Eye (tissue), 1 donor: ENCODE results near the gene TKFC.
A peak's percentile ranks its signal among the peaks of the same experiment; 100 is the strongest.

ENCODE experiments used
- DNase-seq: peaks from one replicate; pipeline ENCODE4 v3.0.0-alpha.2; 2015

TKFC gene, protein sequence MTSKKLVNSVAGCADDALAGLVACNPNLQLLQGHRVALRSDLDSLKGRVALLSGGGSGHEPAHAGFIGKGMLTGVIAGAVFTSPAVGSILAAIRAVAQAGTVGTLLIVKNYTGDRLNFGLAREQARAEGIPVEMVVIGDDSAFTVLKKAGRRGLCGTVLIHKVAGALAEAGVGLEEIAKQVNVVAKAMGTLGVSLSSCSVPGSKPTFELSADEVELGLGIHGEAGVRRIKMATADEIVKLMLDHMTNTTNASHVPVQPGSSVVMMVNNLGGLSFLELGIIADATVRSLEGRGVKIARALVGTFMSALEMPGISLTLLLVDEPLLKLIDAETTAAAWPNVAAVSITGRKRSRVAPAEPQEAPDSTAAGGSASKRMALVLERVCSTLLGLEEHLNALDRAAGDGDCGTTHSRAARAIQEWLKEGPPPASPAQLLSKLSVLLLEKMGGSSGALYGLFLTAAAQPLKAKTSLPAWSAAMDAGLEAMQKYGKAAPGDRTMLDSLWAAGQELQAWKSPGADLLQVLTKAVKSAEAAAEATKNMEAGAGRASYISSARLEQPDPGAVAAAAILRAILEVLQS

DNA sequence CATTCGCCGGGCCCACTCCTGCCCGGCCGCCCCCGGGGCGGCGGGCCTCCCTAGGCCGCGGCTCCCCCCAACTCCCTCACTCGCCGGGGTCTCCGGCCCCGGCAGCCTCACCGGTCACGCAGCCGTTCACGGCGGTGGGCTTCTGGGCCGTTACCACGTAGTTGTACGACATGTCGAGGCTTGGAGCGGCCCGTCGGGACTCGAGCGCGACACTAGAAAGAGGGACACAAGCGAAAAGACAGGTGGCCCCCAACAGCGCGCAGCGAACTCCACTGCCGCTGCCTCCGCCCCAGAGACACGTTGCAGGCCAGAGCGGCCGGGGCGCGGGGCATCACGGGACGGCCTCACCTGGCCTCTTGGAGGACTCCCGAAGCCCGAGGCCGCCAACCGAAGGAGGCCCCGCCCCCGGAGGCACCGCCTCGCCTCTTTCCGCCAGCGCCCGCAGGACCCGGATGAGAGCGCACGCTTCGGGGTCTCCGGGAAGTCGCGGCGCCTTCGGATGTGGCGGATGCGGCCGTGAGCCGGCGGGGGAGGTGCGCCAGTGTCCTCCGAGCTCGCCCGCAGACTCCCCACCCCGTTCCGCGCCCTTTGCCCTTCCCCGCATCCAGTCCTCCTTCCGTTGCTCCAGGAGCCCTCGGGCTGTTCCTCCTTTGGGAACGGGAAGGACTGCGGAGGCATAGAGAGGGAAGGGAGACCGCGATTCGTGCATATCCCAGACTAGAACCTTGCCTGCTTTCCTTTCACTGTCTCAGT, at the start of gene TKFC, which contains the start of gene DDB1:
Gene TKFC, plus strand, starts transcription at position 432 of the 753 bp plus-strand sequence. CDS start 1,501 bp downstream, outside the sequence.
Gene DDB1, minus strand, starts transcription at position 309 of the 753 bp plus-strand sequence. Its CDS starts 137 bp downstream, at position 172.
- peak; percentile 98 for DNase-seq

DNA sequence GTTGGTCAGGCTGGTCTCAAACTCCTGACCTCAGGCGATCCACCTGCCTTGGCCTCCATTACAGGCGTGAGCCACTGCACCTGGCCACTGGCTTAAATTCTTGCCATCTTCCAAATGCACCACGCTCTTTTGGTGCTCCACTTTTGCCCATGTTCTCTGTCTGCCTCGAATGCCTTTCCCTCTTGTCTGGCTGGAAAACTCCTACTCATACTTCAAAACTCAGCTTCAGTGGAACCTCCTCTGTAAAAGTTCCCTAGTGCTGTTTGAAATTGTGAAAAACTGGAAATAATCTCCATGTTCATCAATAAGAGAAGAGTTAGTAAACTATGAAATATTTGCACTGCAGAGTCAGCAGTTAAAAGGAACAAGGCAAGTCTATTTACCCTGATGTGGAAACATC, 49.4 kb upstream of the TKFC start:
- DNase-seq = no peak

DNA sequence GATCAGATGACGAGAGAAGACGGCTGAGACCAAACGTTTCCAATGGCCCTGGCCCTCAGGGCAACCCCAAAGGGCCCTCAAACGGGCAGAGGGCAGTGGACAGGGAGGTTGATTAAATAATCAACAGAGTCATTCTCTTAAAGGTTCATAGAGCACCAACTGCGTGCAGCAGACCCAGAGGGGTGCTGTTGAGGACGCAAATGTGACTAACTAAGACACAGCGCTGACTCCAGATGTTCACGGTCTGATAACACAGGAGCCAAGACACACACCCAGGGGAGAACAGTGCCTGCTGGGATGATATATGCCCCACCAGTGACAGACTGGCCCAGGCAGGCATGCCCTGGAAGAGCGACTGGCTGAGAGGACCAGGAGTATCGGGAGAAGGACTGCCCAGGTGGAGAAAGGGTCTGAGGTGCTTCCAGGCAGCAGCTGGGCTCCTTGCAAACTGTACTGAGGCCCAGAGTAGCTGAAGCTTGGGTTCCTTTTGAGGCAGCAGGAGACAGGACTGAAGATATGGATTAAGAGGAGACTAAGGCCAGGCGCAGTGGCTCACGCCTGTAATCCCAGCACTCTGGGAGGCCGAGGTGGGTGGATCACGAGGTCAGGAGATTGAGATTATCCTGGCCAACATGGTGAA, 45.6 kb upstream of the TKFC start:
- DNase-seq = no peak

DNA sequence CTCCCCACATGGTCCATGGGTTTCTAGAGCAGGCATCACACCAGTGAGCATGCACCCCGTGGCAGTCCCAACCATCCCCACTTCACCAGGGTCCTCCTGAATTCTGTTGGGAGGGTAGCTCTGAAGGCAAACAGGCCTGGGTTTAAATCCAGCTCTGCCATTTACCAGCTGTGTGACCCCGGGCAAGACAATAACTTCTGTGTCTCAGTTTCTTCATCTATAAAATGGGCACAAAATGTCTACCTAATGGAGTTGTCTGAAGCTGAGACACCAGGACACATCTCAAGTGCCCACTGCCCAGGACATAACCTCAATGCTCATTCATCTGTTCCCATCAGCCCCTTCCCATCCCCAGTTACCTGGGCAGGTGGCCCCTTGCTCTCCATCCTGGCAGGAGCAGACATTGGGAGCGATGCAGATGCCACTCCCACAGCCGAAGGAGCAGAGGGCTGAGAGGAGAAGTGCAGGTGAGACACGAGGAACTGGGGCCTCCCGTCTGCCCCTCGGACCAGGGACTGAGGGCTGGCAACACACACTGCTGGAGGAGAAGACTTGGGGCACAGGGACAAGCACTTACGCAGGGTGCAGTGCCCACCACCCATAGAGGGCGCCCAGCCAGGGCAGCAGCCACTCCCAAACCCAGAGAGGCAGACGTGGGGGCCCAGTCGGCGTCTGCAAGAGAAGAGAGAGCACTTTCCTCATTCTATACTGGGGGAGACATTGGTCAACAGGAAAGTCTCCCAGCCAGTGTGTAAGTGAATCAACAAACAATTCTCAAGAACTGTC, 41.9 kb upstream of the TKFC start:
- no peak for DNase-seq

DNA sequence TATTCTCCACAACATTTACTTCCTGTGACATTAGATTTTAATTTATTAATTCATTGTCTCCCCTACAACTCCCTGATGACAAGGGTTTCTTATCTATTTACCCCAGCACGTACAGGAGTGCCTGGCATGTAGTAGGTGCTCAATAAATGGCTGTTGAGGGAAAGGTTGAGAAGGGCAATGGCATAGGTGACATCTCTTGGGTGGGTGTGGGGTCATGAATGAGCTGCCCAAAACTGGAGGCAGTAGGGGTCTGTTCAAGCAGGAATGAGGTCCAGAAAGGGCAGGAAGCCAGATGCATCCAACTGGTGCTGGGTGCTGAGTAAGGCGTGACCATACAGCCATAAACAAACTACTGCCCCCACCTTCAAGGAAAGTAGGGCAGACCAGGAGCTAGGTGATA, 40.7 kb upstream of the TKFC start:
- DNase-seq = no peak

DNA sequence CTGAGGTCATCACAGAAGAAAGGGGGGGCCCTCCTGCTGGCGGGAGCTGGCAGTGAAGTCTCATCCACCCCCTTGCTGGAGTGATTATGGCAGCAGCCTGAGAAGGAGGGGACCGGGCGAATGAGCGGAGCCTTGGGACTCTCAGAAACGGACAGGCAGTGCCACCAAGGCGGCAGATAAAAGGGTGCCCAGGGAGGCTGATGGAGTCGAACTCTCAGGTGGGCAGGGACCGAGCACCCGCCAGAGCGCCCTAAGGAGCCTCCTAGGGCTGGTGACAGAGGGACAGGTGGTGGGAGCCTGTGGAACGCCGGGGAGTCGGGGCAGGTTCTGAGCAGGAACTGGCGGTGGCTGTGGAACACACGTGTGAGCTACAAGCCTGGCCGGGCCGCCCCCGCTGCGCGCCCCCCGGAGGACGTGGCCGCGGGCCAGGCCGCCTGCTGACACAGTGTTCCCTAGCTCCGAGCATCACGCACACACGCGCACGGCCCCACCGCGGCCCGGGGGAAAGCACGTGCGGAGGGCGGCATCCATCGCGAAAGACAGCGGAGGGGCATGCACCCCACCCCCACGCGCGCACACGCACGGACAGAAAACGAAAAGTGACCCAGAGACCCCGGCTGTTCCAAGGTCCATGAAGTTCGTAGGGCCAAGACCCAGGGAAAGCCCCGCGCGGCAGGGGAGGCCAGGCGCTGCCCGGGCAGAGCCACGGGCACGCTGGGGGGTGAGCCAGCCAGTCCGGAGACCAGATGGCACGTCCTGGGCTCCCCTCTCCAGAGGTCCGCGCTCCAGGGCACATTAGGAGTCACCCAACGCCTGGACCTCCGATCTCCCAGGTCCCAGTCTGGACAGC, 38.9 kb upstream of the TKFC start:
- peak; percentile 73 for DNase-seq

DNA sequence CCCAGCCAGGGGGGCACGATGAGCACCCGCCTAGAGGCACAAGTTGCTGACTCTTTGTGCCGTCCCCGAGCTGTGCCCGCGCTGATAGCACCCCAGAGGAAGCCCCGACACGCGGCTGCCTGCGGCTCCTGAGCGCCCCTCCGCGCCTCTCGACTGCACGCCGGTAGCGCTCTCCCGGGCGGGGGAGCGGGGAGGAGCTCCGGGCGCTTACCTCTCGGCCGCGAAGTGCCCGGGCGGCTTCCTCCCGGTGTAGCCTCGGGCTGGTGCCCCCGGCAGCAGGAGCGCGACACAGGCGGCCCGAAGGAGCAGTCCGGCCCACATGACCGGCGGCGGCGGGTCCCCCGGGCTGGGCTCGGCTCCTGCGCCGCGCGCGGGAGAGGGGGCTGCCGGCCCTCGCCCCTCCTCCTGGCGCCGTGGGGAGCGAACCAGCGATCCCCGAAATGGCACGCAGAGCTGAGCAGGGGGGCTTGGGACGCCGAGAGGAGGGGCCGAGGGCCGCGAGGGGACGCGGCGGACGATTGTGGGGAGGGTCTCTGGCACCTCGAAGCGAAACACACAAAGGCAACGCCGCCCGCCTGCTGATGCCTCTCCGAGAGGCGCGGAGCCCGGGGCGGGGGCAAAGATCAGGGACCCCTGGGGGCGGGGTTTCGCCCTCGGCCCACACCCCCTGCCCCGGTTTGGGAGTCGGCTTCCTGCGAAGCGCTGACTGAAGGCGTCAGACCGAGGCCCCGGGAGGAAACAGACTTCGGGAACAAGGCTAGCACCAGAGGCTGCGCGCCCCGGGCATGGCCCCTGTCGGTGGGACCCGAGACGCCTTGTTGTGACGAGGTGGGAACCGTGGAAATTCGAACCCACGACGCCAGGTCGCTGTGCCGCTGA, 38.1 kb upstream of the TKFC start, which contains the start of gene VWCE:
Gene VWCE, minus strand, starts transcription at position 600 of the 879 bp plus-strand sequence. Its CDS starts 279 bp downstream, at position 321.
- DNase-seq = peak; percentile 90

DNA sequence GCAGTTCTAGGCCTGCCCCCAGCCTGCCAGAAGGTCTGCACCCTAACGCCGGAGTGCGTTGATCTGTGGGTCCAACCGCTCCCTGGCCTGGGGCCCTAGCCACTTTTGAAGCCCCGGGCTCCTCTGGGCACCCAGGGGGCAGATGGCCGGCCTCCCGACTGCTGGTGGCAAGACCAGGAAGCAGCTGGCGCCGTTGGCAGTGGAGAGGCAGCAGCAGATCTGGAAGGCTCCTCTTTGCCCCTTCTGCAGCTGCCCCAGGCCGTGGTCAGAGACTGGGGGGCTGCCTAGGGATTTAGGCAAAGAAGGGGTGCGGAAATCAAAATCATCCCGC, 37.5 kb upstream of the TKFC start:
- no peak for DNase-seq

DNA sequence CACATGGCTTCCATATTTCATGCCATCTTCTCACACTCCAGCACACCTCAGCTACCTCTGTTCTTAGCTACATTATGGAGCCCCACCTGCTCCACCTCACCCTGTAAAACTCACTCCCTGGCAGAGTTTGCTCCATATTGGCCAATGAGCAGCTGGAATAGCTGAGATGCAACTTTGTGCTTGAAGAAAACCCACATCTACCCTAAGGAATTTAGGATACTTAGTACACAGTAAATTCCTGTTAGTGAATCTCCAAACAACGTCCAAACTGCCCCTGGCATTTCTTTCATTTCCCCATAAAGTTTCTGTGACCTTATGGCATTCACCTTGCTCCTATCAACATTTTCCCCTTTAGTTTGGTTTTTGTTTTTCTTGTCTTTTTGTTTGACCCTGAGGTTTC, 35.7 kb upstream of the TKFC start:
- no peak for DNase-seq

DNA sequence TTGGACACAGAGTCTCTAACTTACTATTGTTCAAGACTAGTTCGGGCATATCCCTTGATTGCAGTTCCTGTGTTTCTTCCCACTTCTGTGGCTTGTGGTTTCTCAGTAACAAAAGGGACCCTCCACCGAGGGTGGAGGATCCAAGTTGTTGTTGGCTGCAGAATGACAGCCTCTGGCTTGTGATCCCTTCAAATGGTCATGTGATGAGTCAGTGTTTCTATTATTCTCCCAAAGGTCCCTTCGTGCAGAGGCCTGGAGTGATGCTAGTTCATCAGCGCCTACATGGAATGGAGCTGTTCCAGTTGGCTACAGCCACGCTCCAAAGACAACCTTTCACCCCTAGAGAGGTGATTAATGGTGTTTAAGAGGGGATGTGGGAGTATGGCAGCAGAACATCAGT, 35.3 kb upstream of the TKFC start:
- DNase-seq = peak; percentile 21

DNA sequence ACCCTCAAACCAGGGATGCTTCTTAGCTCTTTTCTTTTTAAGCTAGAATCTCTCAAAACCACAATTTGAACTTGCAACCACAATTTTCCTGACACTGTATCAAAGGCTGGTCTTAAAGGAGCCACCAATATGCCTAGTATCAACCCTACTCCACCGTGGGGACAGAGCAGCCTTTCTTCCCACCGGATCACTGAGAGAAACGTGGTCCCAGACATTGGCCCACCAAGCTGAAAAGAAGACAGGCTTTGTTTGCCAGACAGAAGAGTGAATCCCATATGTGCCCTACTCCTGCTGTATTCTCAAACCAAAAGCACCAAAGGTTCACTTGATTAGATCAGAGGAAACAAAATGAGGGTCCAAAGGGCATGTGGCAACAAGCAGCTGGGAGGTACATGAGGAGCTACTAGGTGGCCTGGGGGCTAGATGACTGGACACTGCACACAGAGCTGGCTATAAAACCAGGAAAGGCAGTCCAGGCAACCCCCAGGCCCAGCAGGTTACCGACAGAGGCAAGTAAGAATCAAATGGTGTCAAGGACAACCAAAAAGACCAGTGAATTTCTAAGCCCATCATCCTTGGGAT, 34.3 kb upstream of the TKFC start:
- DNase-seq = no peak

DNA sequence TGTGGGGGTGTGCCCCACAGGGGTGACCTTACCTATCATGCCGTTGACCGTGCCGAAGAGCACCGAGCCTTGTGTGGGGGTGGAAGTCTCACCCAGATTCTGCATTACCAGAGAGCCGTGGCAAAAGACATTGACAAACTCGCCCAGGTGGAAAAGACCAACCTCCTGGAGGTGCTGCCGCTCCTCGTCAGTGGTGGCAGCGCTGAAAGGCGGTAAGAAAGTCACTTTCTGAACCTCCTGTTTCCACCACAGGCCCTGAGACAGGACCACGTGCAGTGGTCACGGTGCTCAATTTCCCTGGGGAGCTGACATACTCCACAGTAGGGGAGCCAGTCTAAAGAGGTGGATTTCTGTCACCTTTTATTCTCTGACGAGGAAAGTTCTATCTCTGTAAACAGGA, 30.5 kb upstream of the TKFC start:
- DNase-seq = no peak

DNA sequence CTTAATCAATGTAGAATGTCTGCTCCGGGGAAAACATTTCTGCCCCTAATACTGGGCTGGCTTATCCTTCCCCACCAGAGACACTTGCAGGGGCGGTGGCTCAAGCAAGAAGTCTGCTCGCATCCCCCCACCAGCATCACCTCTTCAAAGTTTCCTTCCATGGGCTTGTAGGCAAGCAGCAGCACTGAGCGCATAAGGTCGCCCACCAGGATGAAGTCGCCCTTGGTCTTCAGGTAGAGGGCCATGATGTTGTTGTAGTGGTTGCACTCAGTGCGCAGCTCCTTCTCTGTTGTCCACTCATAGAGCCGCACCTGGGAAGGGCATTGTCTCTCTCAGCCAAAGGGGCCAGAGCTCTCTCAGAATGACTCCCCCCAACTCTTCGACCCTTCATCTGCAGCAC, 29.3 kb upstream of the TKFC start:
- DNase-seq = no peak

DNA sequence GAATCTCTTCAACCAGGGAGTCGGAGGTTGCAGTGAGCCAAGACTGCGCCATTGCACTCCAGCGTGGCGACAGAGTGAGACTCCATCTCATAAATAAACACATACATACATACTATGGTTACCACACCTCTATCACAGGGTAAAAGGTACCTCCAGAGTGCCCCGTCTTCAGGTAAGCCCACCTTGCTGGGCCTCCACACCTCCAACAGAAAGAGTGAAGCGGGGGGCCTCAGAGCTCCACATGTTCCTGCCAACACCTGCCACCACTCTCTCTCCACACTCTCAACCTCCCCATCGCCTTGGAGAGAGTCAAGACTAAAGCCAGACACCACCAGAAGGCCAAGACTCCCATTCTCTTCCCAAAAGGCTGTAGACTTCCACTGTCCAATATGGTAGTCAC, 27.6 kb upstream of the TKFC start:
- no peak for DNase-seq

DNA sequence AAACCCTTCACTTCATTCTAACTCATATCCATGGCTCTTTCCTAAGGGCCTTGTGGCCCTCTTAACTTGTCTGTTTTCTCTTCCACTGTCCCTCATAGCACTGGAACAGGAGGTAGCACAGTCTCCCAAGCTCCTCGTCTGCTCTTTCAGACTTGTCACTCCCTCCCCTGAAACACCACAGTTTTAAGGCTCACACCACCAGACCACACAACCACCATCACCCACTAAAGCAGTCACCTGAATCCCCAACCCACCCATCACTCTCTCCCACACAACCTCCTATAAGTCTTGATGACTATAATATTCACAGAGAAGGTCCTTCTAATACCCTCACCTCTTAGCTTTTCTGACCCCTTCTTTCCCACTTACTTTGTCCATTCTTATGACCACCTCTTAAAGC, 26.8 kb upstream of the TKFC start:
- no peak for DNase-seq

DNA sequence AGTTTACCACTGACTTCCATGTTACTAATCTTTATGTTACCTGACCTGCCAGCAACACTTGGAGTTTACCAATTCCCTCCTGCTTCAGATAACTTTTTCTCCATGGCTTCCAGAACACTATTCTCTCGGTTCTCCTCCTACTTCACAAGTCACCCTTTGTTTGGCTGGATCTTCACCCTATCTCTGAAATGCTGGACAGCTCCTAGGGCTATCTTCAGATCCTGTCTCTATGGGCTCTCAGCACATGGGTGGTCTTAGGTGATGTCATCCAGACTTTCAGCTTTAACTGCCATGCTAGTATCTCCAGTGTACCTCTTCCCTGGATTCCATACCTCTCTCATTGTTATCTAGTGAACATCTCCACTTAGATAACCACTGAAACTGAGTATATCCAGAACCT, 25.7 kb upstream of the TKFC start:
- DNase-seq = no peak

DNA sequence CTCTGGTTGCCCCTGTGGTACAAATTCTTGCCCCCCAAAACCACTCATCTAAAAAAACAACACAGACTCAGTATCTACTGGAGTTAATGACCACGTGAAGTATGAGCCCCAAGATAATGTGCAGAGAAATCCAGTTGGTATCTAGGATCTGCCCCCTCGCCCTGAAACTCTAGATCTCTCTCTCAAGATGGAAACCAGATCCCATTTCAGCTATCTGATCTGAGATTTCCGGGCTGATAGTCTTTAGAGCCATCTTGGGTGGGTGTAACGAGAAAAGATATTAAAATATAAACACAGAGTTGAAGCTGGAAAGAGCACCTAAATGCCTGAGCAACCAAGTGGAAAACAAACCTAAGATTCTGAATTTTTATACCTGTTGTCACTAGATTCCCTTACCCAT, 23.9 kb upstream of the TKFC start:
- no peak for DNase-seq

DNA sequence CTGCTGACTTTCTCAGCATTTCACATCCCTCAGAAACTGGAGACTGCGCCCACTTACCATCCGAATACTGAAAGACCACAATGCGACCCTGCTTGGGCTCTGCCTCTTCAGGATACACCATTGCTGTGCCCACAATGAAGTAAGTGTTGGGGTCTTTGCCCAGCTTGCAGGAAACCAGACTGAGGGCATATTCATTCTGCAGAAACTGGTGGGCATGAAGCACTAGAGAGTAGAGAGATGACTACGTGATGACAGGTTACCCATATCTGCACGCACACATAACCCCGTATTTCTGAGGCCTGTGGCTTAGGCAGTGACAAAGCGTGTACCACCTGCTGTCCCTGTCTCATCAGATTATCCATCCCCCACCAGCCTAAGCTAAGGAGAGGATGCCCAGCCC, 23.3 kb upstream of the TKFC start:
- DNase-seq = no peak

DNA sequence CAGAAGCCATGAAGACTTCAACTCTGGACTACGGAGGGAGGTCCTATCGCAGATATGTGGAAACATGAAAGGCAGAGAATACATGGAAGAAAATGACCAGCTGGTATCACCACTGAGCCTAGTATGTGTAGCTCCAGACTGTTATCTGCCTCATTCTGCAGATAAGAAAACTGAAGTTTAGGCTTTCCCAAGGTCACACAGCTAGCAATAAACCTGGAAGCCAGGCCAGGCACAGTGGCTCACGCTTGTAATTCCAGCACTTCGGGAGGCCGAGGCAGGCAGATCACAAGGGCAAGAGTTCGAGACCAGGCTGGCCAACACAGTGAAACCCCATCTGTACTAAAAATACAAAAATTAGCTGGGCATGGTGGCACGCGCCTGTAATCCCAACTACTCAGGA, 22.3 kb upstream of the TKFC start:
- DNase-seq = no peak

DNA sequence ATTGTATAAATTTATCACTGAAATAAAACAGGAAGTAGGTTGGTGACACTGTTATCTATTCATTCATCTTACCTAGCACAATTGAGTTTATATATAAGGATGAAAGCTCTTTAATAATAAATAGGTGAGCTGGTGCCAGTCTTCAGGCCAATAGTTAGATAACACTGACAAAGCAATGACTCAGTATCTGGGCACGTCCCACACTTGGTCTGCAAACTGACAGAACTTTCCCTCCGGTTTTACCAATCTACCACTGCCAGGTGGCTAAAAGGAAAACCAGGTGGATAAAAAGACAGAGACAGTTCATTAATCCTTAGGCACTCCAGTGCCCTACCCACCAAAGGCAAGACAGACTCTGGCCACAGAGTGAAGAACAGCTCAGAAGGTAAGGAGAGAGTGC, 17.8 kb upstream of the TKFC start:
- no peak for DNase-seq
